ENCODE results near the gene CHRNB1.

Gene CHRNB1, protein sequence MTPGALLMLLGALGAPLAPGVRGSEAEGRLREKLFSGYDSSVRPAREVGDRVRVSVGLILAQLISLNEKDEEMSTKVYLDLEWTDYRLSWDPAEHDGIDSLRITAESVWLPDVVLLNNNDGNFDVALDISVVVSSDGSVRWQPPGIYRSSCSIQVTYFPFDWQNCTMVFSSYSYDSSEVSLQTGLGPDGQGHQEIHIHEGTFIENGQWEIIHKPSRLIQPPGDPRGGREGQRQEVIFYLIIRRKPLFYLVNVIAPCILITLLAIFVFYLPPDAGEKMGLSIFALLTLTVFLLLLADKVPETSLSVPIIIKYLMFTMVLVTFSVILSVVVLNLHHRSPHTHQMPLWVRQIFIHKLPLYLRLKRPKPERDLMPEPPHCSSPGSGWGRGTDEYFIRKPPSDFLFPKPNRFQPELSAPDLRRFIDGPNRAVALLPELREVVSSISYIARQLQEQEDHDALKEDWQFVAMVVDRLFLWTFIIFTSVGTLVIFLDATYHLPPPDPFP

DNA sequence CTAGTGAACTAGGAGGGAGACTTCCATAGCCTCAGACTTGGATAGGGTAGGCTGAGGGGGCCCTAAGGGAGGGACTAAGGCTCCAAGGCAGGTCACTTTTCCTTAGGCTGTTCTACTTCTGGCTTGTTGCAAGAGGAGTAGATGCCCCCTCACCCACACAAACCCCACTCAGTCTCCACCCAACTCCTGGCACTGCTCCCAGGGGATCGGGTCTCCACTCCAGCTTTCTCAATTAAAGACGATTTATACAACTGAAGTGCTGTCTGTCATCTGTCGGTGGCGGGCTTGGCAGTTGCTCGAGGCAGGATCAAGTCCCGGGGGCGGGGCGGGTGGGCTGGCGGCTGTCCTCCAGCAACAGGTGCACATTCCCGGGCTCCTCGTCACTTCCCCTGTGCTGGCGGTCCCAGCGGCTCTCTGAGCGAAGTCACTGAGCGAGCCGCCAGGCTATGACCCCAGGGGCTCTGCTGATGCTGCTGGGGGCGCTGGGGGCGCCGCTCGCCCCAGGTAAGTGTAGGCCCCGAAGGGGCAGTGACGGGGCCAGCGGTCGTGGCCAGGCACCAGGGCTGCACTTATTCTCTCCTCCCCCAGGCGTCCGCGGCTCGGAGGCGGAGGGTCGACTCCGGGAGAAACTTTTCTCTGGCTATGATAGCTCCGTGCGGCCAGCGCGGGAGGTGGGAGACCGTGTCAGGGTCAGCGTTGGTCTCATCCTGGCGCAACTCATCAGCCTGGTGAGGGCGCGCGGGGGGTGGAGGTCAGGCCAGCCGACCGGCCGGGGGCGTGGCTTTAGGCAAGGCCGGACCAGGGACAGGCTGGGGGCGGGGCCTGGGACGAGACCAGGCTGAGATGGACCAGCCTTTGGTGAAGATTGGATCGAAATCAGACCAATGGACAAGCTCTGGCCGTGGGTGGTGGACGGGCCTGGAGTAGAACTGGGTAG, at the start of gene CHRNB1:
CHRNB1 (plus strand) TSS at position 380 of the 937 bp plus-strand sequence; CDS start at position 447, 67 bp downstream.
- H3K4me3 ChIP-seq (ENCODE audit: low read depth, low read length): no peak within 1 kb of the TSS
- no peak for DNase-seq (ENCODE audit: low read depth)
- TF ChIP-seq, protein P1, sequence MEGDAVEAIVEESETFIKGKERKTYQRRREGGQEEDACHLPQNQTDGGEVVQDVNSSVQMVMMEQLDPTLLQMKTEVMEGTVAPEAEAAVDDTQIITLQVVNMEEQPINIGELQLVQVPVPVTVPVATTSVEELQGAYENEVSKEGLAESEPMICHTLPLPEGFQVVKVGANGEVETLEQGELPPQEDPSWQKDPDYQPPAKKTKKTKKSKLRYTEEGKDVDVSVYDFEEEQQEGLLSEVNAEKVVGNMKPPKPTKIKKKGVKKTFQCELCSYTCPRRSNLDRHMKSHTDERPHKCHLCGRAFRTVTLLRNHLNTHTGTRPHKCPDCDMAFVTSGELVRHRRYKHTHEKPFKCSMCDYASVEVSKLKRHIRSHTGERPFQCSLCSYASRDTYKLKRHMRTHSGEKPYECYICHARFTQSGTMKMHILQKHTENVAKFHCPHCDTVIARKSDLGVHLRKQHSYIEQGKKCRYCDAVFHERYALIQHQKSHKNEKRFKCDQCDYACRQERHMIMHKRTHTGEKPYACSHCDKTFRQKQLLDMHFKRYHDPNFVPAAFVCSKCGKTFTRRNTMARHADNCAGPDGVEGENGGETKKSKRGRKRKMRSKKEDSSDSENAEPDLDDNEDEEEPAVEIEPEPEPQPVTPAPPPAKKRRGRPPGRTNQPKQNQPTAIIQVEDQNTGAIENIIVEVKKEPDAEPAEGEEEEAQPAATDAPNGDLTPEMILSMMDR (IDR thresholded peaks at IDR 0.05; ENCODE audit: control insufficient read depth, extremely low read depth, insufficient read depth): no peak

DNA sequence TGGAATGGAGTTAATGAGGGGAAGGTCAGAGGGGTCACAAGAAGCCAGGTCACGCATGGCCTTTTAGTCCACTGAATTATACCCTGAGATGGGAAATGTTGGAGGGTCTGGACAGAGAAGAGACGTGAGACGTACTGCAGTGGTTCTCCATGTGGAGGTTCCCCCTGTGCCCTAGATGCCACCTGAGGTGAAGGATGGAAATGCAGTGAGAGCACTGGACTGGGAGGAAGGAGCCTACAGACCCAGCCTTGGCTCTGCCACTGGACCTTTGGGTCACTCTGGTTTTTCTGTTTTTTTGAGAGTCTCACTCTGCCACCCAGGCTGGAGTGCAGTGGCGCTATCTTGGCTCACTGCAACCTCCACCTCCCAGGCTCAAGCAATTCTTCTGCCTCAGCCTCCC, 48.7 kb upstream of the CHRNB1 start:
- no peak overlapping the region for H3K4me3 ChIP-seq (ENCODE audit: low read depth, low read length)
- DNase-seq (ENCODE audit: low read depth): no peak
- TF ChIP-seq, protein P1 (IDR thresholded peaks at IDR 0.05; ENCODE audit: control insufficient read depth, extremely low read depth, insufficient read depth): no peak

GRCh38 chr17:7398612-7399011, 46.2 kb upstream of the CHRNB1 start:
- TF ChIP-seq, protein P1 (IDR thresholded peaks at IDR 0.05; ENCODE audit: control insufficient read depth, extremely low read depth, insufficient read depth): no peak
- no peak for DNase-seq (ENCODE audit: low read depth)
- H3K4me3 ChIP-seq (ENCODE audit: low read depth, low read length): no peak overlapping the region

GRCh38 chr17:7403043-7403726, 41.7 kb upstream of the CHRNB1 start:
- peak overlapping the region; percentile 62 for H3K4me3 ChIP-seq (ENCODE audit: low read depth, low read length)
- no peak for DNase-seq (ENCODE audit: low read depth)

GRCh38 chr17:7403727-7403976, 41.2 kb upstream of the CHRNB1 start:
- H3K4me3 ChIP-seq (ENCODE audit: low read depth, low read length): peak overlapping the region; percentile 62
- TF ChIP-seq, protein P1 (IDR thresholded peaks at IDR 0.05; ENCODE audit: control insufficient read depth, extremely low read depth, insufficient read depth): no peak
- DNase-seq (ENCODE audit: low read depth): no peak

More at GRCh38 chr17:7403043-7403726, 41.7 kb upstream of the CHRNB1 start:
- TF ChIP-seq, protein P1 (IDR thresholded peaks at IDR 0.05; ENCODE audit: control insufficient read depth, extremely low read depth, insufficient read depth): no peak

DNA sequence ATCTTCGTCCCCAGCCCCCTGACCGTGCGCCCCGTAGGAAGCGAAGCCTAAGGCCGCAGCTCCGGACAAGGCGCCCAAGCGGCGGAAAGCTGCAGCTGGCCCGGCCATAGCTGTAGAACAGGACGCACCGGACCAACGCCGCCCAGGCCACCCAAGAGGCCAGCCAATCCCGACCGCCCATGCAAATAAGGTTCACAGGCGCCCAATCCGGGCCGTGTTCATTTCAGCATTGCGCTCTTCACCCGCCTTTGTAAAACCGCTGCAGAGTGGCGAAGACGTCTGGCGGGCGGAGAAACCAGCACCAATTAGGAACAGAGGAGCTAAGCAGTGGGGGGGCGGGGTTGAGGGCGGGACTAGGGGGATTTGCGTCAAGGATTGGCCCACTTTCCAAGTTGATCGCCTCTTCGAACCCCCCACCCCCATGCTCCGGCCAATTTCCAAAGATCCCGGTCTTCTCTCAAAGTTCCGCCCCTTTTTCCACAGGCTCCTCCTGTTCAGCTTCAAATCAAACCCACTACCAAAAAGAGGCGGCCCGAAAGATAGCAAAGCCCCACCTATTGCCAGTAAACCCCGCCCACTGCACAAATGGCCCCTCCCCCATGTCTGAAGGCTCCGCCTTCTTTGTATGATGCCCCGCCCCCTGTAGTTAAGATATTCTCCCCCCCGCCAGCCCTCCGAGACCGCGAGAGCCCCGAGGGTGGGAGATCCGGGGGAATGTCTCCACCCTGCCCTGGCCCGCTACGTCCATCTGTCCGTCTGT, 40.7 kb upstream of the CHRNB1 start, which contains the start of gene TMEM256:
TMEM256 (minus strand) TSS at position 121 of the 760 bp plus-strand sequence; CDS start at position 108, 13 bp downstream.
- TF ChIP-seq, protein P1 (IDR thresholded peaks at IDR 0.05; ENCODE audit: control insufficient read depth, extremely low read depth, insufficient read depth): no peak
- DNase-seq (ENCODE audit: low read depth): peak; percentile 92
- peak within 1 kb of the TSS; percentile 62 for H3K4me3 ChIP-seq (ENCODE audit: low read depth, low read length)

All from LNCaP clone FGC (cell line).